ENCODE measurements around the gene HOOK2. TPM values are rescaled to one million over a fixed set of nuclear protein-coding genes. Genes with fewer than 3 reads are reported as not detected.

HOOK2 gene
- total and polyA plus RNA-seq, 9 of the 15 experiments (the other 6 are each of a cell fraction or from before 2014, with no cell fraction given) = 1.3 to 17.2 (median 9.9) TPM

DNA sequence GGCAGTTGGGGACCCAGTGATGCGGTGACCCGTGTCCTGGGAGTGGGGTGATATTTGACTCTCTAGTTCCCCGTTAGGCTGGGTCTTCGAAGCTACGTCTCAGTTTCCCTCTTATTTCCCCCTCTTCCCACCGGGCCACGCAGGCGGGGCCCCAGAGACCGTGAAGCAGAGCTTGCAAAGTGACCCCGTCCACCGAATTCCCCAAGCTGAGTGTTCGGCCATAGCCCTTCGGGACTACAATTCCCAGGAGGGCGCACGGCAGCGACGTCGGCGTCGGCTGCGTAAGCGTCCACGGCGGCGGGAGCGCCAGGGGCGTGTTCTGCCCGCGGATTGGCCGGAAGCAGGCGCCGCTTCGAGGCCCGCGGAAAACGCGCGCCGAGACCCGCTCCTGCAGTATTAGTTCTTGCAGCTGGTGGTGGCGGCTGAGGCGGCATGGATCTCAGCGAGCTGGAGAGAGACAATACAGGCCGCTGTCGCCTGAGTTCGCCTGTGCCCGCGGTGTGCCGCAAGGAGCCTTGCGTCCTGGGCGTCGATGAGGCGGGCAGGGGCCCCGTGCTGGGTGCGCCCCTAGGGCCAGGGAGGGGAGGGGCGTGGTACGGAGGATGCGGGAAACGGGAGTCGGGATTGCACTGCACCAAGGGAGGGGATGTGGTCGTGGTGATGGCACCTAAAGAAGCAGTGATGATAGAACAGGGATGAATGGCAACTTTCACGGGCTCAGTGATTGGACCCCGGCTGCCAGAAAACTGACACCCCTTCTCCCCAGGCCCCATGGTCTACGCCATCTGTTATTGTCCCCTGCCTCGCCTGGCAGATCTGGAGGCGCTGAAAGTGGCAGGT, 31.1 kb upstream of the HOOK2 start, which contains the start of gene RNASEH2A (continued):
- peak; percentile 84 to 87 for TF ChIP-seq NRF1 (conservative IDR thresholded peaks at IDR 0.05 in 1 of 2, IDR thresholded peaks at IDR 0.05 in 1 of 2)
- peak; percentile 86 for TF ChIP-seq MTA1 (IDR thresholded peaks at IDR 0.05; ENCODE audit: borderline replicate concordance)
- TF ChIP-seq, protein P1, sequence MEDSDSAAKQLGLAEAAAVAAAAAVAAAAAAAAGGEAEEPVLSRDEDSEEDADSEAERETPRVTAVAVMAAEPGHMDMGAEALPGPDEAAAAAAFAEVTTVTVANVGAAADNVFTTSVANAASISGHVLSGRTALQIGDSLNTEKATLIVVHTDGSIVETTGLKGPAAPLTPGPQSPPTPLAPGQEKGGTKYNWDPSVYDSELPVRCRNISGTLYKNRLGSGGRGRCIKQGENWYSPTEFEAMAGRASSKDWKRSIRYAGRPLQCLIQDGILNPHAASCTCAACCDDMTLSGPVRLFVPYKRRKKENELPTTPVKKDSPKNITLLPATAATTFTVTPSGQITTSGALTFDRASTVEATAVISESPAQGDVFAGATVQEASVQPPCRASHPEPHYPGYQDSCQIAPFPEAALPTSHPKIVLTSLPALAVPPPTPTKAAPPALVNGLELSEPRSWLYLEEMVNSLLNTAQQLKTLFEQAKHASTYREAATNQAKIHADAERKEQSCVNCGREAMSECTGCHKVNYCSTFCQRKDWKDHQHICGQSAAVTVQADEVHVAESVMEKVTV (CRISPR knock-in tag; IDR thresholded peaks at IDR 0.05) = no peak
- TF ChIP-seq THRAP3 (IDR thresholded peaks at IDR 0.05; ENCODE audit: borderline replicate concordance) = no peak
- TF ChIP-seq SRSF9 (IDR thresholded peaks at IDR 0.05; ENCODE audit: borderline replicate concordance, low read depth, low read length) = no peak
- TF ChIP-seq, protein P2, sequence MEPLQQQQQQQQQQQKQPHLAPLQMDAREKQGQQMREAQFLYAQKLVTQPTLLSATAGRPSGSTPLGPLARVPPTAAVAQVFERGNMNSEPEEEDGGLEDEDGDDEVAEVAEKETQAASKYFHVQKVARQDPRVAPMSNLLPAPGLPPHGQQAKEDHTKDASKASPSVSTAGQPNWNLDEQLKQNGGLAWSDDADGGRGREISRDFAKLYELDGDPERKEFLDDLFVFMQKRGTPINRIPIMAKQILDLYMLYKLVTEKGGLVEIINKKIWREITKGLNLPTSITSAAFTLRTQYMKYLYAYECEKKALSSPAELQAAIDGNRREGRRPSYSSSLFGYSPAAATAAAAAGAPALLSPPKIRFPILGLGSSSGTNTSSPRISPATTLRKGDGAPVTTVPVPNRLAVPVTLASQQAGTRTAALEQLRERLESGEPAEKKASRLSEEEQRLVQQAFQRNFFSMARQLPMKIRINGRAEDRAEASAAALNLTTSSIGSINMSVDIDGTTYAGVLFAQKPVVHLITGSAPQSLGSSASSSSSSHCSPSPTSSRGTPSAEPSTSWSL (CRISPR knock-in tag; IDR thresholded peaks at IDR 0.05; ENCODE audit: borderline replicate concordance) = no peak
- TF ChIP-seq, protein P3, sequence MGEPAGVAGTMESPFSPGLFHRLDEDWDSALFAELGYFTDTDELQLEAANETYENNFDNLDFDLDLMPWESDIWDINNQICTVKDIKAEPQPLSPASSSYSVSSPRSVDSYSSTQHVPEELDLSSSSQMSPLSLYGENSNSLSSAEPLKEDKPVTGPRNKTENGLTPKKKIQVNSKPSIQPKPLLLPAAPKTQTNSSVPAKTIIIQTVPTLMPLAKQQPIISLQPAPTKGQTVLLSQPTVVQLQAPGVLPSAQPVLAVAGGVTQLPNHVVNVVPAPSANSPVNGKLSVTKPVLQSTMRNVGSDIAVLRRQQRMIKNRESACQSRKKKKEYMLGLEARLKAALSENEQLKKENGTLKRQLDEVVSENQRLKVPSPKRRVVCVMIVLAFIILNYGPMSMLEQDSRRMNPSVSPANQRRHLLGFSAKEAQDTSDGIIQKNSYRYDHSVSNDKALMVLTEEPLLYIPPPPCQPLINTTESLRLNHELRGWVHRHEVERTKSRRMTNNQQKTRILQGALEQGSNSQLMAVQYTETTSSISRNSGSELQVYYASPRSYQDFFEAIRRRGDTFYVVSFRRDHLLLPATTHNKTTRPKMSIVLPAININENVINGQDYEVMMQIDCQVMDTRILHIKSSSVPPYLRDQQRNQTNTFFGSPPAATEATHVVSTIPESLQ (CRISPR knock-in tag; IDR thresholded peaks at IDR 0.05) = 0 out of 2 replicates have a peak, but pooled peaks have one; percentile 77
- TF ChIP-seq PHB (CRISPR knock-in tag; IDR thresholded peaks at IDR 0.05) = no peak
- TF ChIP-seq, protein P4, sequence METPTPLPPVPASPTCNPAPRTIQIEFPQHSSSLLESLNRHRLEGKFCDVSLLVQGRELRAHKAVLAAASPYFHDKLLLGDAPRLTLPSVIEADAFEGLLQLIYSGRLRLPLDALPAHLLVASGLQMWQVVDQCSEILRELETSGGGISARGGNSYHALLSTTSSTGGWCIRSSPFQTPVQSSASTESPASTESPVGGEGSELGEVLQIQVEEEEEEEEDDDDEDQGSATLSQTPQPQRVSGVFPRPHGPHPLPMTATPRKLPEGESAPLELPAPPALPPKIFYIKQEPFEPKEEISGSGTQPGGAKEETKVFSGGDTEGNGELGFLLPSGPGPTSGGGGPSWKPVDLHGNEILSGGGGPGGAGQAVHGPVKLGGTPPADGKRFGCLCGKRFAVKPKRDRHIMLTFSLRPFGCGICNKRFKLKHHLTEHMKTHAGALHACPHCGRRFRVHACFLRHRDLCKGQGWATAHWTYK (CRISPR knock-in tag; IDR thresholded peaks at IDR 0.05) = 0 out of 2 replicates have a peak, but pooled peaks have one; percentile 26
- TF ChIP-seq, protein P5, sequence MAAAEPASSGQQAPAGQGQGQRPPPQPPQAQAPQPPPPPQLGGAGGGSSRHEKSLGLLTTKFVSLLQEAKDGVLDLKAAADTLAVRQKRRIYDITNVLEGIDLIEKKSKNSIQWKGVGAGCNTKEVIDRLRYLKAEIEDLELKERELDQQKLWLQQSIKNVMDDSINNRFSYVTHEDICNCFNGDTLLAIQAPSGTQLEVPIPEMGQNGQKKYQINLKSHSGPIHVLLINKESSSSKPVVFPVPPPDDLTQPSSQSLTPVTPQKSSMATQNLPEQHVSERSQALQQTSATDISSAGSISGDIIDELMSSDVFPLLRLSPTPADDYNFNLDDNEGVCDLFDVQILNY (CRISPR knock-in tag; IDR thresholded peaks at IDR 0.05) = no peak
- no peak for TF ChIP-seq ARID1B (IDR thresholded peaks at IDR 0.05)
- TF ChIP-seq HDAC6 (IDR thresholded peaks at IDR 0.05; ENCODE audit: low read depth, low read length) = no peak
- no peak for TF ChIP-seq RBM39 (optimal IDR thresholded peaks at IDR 0.05; ENCODE audit: low read depth, low read length)
